H1 (cell line): ENCODE data around the gene ADK. TPM values are rescaled to one million over a fixed set of nuclear protein-coding genes. Genes with fewer than 3 reads are reported as not detected.

Source experiments
- CHD2 ChIP-seq: IDR thresholded peaks from 2 replicates; pipeline ENCODE4 v1.6.1; 2012; ENCODE audit warnings: low read length, improper control_type of control experiment
- EZH2 ChIP-seq: fragments of 200-600 bp; sonication (generic); IDR thresholded peaks from 2 replicates; pipeline ENCODE4 v1.7.1; 2012; ENCODE audit warnings: low read depth, mild to moderate bottlenecking, moderate library complexity, low read length, inconsistent platforms; ENCODE audit not compliant: severe bottlenecking
- GABPA ChIP-seq: IDR thresholded peaks from 2 replicates; pipeline ENCODE4 v1.6.1; 2011; ENCODE audit warnings: mild to moderate bottlenecking, low read length, moderate library complexity, borderline replicate concordance; ENCODE audit not compliant: insufficient read depth
- GTF2F1 ChIP-seq: IDR thresholded peaks from 2 replicates; pipeline ENCODE4 v1.6.1; 2012; ENCODE audit warnings: low read depth, low read length, improper control_type of control experiment, borderline replicate concordance
- MAX ChIP-seq: IDR thresholded peaks from 2 replicates; pipeline ENCODE4 v1.6.1; 2012; ENCODE audit warnings: inconsistent platforms
- polyA plus RNA-seq, 7 experiments: library from polyadenylated mRNA; depleted of rRNA in 3 of 7; stranded (reverse) in 5 of 7; unstranded in 2 of 7; fragments of >200 nt in 5 of 7; fragments of 200-250 nt in 2 of 7; gene quantifications; 1 replicate in 5 of 7; 2 replicates in 1 of 7; 4 replicates in 1 of 7; pipeline versions ENCODE4 v1.2.1 to v1.2.3, GENCODE V29; 2011 to 2013; ENCODE audit warnings: missing spikeins in 2 of 7, mixed read lengths in 2 of 7
- total RNA-seq: library from RNA; stranded (reverse); fragmentation: NEBNext Ultra II Directional; extraction: Animal tissue kit (Norgen Biotek cat#: 25700); gene quantifications from 2 replicates; pipeline ENCODE4 v1.2.1, GENCODE V29; 2021

The ADK gene
- total and polyA plus RNA-seq, 2 of the 8 experiments (the other 6 are each of a cell fraction or from before 2014, with no cell fraction given): 12.3 to 42.4 TPM

- TF ChIP-seq MAX (no peak), GTF2F1 (no peak), EZH2 (no peak), GABPA (no peak), CHD2 (no peak)
These were observed 339.5 kb downstream of the ADK start (continued) for GRCh38 chr10:74490551-74490950.
